Thyroid gland (tissue), 4 donors: Measurements from ENCODE around the gene ZSCAN18. TPM values are rescaled to one million over a fixed set of nuclear protein-coding genes. Genes with fewer than 3 reads are reported as not detected.

Source experiments
- DNase-seq, 2 donors: peaks; one replicate each; pipeline ENCODE4 v3.0.0-alpha.2; 2019
- H3K27ac ChIP-seq, 3 donors: fragments of 200-600 bp; sonication (generic); 1 replicate in 2 of 3; 2 replicates in 1 of 3; pipeline ENCODE4 v1.5.1; 2016 to 2019; ENCODE audit warnings: mild to moderate bottlenecking in 1 of 3, moderate library complexity in 1 of 3
- H3K27me3 ChIP-seq: fragments of 200-600 bp; sonication (generic); one replicate; pipeline ENCODE4 v1.5.1; 2019
- H3K36me3 ChIP-seq, 2 donors: fragments of 200-600 bp; sonication (generic); one replicate each; pipeline ENCODE4 v1.5.1; 2016 to 2019
- H3K4me1 ChIP-seq, 2 donors: fragments of 200-600 bp; sonication (generic); one replicate each; pipeline ENCODE4 v1.5.1; 2017 to 2019
- H3K4me3 ChIP-seq, 3 donors: fragments of 200-600 bp; sonication (generic); replicated peaks in 1 of 3; 1 replicate in 2 of 3; 2 replicates in 1 of 3; pipeline ENCODE4 v1.5.1; 2016; ENCODE audit warnings: mild to moderate bottlenecking in 1 of 3
- H3K9me3 ChIP-seq: fragments of 200-600 bp; sonication (generic); one replicate; pipeline ENCODE4 v1.5.1; 2017
- POLR2A ChIP-seq, 2 donors: fragments of 450-650 bp; IDR thresholded peaks; one replicate each; pipeline ENCODE4 v1.6.1; 2017; ENCODE audit warnings: antibody characterized with exemption in 2 of 2, mild to moderate bottlenecking in 2 of 2, moderate library complexity in 1 of 2
- WGBS, 2 donors: methylation state at CpG; one replicate each; pipeline ENCODE4 v1.1.5; 2017; 5-methylcytosine and 5-hydroxymethylcytosine counted together
- intact Hi-C: fragments of 100-400 bp; cut with DNase I; formaldehyde crosslinking; loops from one replicate; pipeline ENCODE4 v1.15.1; 2023
- total RNA-seq, 4 donors: library from RNA; depleted of rRNA; stranded (reverse); fragments of >200 nt; gene quantifications; one replicate each; pipeline ENCODE4 v1.2.3, GENCODE V29; 2016
- TF ChIP-seq, protein P1 (sequence below), 6 experiments: fragments of 200-600 bp in 3 of 6; fragments of 450-650 bp in 3 of 6; sonication (generic) in 3 of 6; IDR thresholded peaks; one replicate each; pipeline ENCODE4 v1.5.1; 2016 to 2019; ENCODE audit warnings: antibody characterized with exemption in 6 of 6, mild to moderate bottlenecking in 2 of 6, inconsistent platforms in 1 of 6, moderate library complexity in 1 of 6

The ZSCAN18 gene
- total RNA-seq, 4 donors from 2014 or later: 129 to 150 (median 132) TPM

DNA sequence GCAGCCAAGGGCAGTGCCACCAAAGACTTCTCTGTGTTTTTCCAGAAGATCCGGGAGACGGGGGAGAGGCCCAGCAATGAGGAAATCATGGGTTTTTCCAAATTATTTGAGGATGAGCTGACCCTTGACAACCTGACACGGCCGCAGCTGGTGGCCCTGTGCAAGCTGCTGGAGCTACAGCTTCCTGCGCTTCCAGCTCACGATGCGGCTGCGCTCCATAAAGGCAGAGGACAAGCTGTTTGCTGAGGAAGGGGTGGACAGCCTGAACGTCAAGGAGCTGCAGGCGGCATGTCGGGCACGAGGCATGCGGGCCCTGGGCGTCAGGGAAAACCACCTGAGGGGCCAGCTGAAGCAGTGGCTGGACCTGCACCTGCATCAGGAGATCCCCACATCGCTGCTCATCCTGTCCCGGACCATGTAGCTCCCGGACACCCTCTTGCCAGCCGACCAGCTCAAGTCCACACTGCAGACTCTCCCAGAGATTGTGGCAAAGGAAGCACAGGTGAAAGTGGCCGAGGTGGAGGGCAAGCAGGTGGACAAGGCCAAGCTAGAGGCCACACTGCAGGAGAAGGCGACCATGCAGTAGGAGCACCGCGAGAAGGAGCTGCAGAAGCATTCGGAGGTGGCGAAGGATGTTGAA lies 52.5 kb downstream of the ZSCAN18 start:
- intact Hi-C loops: no loop called here
- H3K4me3 ChIP-seq: no peak overlapping the region
- TF ChIP-seq, protein P1, sequence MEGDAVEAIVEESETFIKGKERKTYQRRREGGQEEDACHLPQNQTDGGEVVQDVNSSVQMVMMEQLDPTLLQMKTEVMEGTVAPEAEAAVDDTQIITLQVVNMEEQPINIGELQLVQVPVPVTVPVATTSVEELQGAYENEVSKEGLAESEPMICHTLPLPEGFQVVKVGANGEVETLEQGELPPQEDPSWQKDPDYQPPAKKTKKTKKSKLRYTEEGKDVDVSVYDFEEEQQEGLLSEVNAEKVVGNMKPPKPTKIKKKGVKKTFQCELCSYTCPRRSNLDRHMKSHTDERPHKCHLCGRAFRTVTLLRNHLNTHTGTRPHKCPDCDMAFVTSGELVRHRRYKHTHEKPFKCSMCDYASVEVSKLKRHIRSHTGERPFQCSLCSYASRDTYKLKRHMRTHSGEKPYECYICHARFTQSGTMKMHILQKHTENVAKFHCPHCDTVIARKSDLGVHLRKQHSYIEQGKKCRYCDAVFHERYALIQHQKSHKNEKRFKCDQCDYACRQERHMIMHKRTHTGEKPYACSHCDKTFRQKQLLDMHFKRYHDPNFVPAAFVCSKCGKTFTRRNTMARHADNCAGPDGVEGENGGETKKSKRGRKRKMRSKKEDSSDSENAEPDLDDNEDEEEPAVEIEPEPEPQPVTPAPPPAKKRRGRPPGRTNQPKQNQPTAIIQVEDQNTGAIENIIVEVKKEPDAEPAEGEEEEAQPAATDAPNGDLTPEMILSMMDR (IDR thresholded peaks at IDR 0.05): no peak
- TF ChIP-seq POLR2A (IDR thresholded peaks at IDR 0.05): no peak
- WGBS, 2 donors: 97 to 98% methylated on average over 24 of the region's 24 CpGs
- H3K9me3 ChIP-seq: no peaks in the 10 kb centered on the region
- no peaks in the 10 kb centered on the region for H3K4me1 ChIP-seq
- DNase-seq: no peak
- no peak overlapping the region for H3K27ac ChIP-seq
- H3K36me3 ChIP-seq: no peaks in the 10 kb centered on the region
- no peaks in the 10 kb centered on the region for H3K27me3 ChIP-seq

DNA sequence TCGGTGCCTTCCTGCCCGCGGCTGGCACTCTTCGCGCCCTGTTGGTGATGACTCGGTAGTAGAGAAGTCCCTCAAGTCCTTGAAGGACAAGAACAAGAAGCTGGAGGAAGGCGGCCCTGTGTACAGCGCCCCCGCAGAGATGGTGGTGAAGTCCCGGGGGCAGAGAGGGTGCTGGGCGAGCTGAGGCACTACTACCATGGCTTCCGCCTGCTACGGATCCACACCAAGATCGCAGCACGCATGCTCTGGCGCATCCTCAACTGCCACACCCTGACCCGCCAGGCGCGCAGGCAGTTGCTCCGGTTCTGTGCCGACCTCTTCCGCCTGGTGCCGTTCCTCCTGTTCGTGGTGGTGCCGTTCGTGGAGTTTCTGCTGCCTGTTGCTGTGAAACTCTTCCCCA lies 53.1 kb downstream of the ZSCAN18 start:
- WGBS, 2 donors: 97 to 98% methylated on average over 16 of the region's 26 CpGs
- intact Hi-C loops: no loop called here
- no peak for DNase-seq
- TF ChIP-seq, protein P1 (IDR thresholded peaks at IDR 0.05): no peak
- TF ChIP-seq POLR2A (IDR thresholded peaks at IDR 0.05): no peak
- H3K27ac ChIP-seq: no peak overlapping the region
- no peak overlapping the region for H3K4me3 ChIP-seq
- no peaks in the 10 kb centered on the region for H3K4me1 ChIP-seq
- H3K36me3 ChIP-seq: no peaks in the 10 kb centered on the region
- no peaks in the 10 kb centered on the region for H3K27me3 ChIP-seq
- no peaks in the 10 kb centered on the region for H3K9me3 ChIP-seq

DNA sequence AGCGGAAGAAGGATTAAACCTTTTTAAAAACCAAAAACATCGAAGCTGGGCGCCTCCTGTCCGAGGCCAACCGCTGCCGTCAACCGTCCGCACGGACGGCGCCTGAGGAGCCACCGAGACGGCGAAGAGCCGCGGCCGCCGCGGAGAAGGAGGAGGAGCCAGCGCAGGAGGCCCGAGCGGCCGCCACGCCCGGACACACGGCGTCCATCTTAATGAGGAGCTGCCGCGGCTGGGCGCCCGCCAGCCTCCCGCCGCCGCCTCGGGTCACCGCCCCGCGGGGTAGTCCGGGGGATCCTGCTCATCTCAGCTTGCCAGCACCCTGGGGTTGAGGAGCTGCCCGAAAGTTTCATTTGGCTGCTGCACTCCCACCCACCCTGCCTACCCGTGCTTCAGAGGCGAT lies 53.6 kb downstream of the ZSCAN18 start:
- Histone ChIP-seq H3K27me3 (no peaks in the 10 kb centered on the region), H3K4me1 (no peaks in the 10 kb centered on the region), H3K27ac (no peak overlapping the region), H3K9me3 (no peaks in the 10 kb centered on the region), H3K36me3 (no peaks in the 10 kb centered on the region), H3K4me3 (no peak overlapping the region)
- 61 to 62% methylated on average over 32 to 39 of the region's 42 CpGs for WGBS, 2 donors
- intact Hi-C loops: no loop called here
- TF ChIP-seq, protein P1 (IDR thresholded peaks at IDR 0.05): no peak
- no peak for TF ChIP-seq POLR2A (IDR thresholded peaks at IDR 0.05)
- no peak for DNase-seq

DNA sequence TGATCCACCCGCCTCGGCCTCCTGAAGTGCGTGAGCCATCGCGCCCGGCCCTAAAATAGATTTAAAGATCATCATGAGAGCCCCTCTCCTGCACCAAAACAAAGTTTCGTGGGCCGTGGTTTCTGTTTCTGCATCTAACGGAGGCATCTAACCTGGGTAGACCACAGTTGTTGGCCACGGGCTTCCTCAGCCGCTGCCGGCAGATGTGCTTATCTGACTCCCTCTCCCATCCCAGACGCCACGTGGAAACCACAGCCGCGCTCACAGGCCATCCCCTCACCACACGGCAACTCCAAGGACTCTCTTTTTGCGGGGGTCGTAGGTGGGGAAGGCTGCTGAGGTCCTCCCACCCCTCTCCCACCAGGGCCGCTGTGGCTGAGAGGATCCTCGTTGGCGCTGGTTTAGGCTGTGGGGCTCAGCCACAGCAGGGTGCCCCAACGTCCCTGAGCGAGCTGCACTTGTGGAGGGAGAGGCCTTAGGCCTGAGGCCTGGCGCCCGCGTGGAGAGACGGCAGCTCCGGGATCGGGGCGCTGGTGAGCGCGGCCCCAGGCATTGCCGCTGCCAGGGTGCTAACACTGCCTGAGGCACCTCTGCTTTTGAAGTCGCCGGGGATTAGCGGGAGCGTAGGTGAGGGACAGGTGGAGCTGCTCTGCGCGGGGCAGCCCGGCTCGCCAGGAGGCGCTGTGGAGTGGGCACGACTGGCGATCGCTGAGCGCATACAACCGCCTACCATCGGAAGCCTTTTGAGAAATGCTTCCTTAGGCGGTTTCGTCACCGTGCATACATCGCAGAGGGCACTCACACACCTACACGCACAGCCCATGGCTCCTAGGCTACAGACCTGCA lies 55.3 kb downstream of the ZSCAN18 start:
- Histone ChIP-seq H3K36me3 (no peaks in the 10 kb centered on the region), H3K27ac (no peak overlapping the region), H3K9me3 (no peaks in the 10 kb centered on the region), H3K27me3 (no peaks in the 10 kb centered on the region), H3K4me1 (peaks cover 0 to 6% of the 10 kb centered on the region in 2 donors), H3K4me3 (no peak overlapping the region)
- DNase-seq: peak; percentile 58
- no peak for TF ChIP-seq POLR2A (IDR thresholded peaks at IDR 0.05)
- TF ChIP-seq, protein P1 (IDR thresholded peaks at IDR 0.05): peak in 4 of 6 experiments; percentile 27 to 53 (median 46)
- intact Hi-C loops: no loop called here
- 49 to 52% methylated on average over 36 to 37 of the region's 54 CpGs for WGBS, 2 donors
